ENCODE measurements around the gene IKZF1.

Gene IKZF1

DNA sequence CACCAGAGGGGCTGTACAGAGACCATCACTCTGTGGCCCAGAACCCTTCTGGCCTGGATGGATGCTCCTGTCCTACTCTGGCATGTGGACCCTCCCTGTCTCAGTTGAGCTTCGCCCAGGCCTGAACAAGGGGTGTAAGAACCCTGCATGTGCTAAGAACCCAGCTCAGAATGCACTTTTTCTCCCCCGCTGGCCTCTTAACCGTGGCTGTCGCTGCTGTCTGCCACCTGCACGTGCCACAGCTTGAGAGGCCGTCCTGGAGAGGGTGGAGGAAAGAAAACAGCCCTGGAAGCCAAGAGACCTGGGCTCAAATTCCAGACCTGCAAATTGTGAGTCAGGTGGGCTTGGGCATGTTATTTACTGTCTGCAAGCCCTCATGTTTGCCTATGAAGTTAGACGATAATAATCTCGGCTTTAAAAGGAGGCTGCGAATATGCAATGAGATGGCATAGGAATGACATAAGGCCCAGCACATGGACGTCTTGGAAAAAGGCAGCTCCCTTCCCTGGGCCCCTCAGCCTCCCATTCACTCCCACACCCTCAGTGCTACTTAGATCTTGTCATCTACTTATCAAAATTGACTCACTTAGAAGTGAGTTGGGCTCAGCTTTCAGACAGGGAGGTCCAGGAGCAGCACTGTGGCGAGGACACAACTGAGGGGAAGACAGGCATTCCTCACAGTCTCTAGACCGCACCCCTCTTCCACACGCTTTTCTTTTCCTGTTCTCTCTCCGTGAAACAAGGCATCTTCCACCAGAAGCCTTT is 114.2 kb downstream of the IKZF1 start:
- Histone ChIP-seq H2AFZ (ENCODE audit: low read depth, low read length, severe bottlenecking) (no peak overlapping the region), H3K4me2 (ENCODE audit: low read depth, low read length, poor library complexity, severe bottlenecking) (no peak overlapping the region), H3K9me2 (replicated peaks; ENCODE audit: insufficient read depth, low read length) (no peaks in the 10 kb centered on the region), H3K27ac (ENCODE audit: low read depth, low read length) (no peak overlapping the region), H3K4me3 (ENCODE audit: insufficient read depth, low read length, poor library complexity, severe bottlenecking) (no peak overlapping the region), H3K79me2 (ENCODE audit: insufficient read depth, low read length) (no peaks in the 10 kb centered on the region), H3K9ac (ENCODE audit: low read length) (no peak overlapping the region), H3K27me3 (ENCODE audit: low read length) (no peaks in the 10 kb centered on the region), H3K9me3 (ENCODE audit: insufficient read depth, low read length) (no peaks in the 10 kb centered on the region), H3F3A (ENCODE audit: insufficient read depth) (no peaks in the 10 kb centered on the region), H3K36me3 (ENCODE audit: low read length) (no peaks in the 10 kb centered on the region), H4K20me1 (ENCODE audit: low read depth, low read length) (no peaks in the 10 kb centered on the region)
- no peak for TF ChIP-seq EZH2phosphoT487 (conservative IDR thresholded peaks at IDR 0.05; ENCODE audit: low read length)
- TF ChIP-seq, protein P1, sequence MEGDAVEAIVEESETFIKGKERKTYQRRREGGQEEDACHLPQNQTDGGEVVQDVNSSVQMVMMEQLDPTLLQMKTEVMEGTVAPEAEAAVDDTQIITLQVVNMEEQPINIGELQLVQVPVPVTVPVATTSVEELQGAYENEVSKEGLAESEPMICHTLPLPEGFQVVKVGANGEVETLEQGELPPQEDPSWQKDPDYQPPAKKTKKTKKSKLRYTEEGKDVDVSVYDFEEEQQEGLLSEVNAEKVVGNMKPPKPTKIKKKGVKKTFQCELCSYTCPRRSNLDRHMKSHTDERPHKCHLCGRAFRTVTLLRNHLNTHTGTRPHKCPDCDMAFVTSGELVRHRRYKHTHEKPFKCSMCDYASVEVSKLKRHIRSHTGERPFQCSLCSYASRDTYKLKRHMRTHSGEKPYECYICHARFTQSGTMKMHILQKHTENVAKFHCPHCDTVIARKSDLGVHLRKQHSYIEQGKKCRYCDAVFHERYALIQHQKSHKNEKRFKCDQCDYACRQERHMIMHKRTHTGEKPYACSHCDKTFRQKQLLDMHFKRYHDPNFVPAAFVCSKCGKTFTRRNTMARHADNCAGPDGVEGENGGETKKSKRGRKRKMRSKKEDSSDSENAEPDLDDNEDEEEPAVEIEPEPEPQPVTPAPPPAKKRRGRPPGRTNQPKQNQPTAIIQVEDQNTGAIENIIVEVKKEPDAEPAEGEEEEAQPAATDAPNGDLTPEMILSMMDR (IDR thresholded peaks at IDR 0.05; ENCODE audit: insufficient read depth, low read length, poor library complexity, severe bottlenecking): no peak

GRCh38 chr7:50421043-50421442 is 116.5 kb downstream of the IKZF1 start:
- no peak overlapping the region for H3K27ac ChIP-seq (ENCODE audit: low read depth, low read length)
- H3K9me2 ChIP-seq (replicated peaks; ENCODE audit: insufficient read depth, low read length): no peaks in the 10 kb centered on the region
- TF ChIP-seq, protein P1 (IDR thresholded peaks at IDR 0.05; ENCODE audit: insufficient read depth, low read length, poor library complexity, severe bottlenecking): no peak
- TF ChIP-seq EZH2phosphoT487 (conservative IDR thresholded peaks at IDR 0.05; ENCODE audit: low read length): no peak
- H4K20me1 ChIP-seq (ENCODE audit: low read depth, low read length): no peaks in the 10 kb centered on the region
- H2AFZ ChIP-seq (ENCODE audit: low read depth, low read length, severe bottlenecking): no peak overlapping the region
- H3F3A ChIP-seq (ENCODE audit: insufficient read depth): no peaks in the 10 kb centered on the region
- no peak overlapping the region for H3K9ac ChIP-seq (ENCODE audit: low read length)
- no peaks in the 10 kb centered on the region for H3K79me2 ChIP-seq (ENCODE audit: insufficient read depth, low read length)
- no peaks in the 10 kb centered on the region for H3K27me3 ChIP-seq (ENCODE audit: low read length)
- no peak overlapping the region for H3K4me3 ChIP-seq (ENCODE audit: insufficient read depth, low read length, poor library complexity, severe bottlenecking)
- no peak overlapping the region for H3K4me2 ChIP-seq (ENCODE audit: low read depth, low read length, poor library complexity, severe bottlenecking)
- H3K36me3 ChIP-seq (ENCODE audit: low read length): no peaks in the 10 kb centered on the region
- H3K9me3 ChIP-seq (ENCODE audit: insufficient read depth, low read length): no peaks in the 10 kb centered on the region

DNA sequence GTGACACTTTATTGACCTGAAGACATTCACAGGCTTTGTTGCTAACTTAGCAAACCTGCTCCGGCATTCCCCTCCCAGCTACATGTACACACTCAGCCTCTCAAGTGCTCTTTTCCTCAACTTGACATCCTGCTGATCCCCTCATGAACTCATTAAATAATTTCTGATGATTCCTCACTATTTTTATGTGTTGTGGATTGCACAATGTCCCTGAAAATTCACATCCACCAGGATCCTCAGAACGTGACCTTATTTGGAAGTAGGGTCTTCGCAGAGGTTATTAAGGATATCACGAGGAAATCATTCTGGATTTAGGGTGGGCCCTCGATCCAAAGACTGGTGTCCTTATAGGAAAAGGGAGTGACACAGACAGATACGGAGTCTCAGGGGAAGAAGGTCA is 118.3 kb downstream of the IKZF1 start:
- no peaks in the 10 kb centered on the region for H3K79me2 ChIP-seq (ENCODE audit: insufficient read depth, low read length)
- TF ChIP-seq, protein P1 (IDR thresholded peaks at IDR 0.05; ENCODE audit: insufficient read depth, low read length, poor library complexity, severe bottlenecking): no peak
- no peak for TF ChIP-seq EZH2phosphoT487 (conservative IDR thresholded peaks at IDR 0.05; ENCODE audit: low read length)
- H3K9ac ChIP-seq (ENCODE audit: low read length): no peak overlapping the region
- no peaks in the 10 kb centered on the region for H3K36me3 ChIP-seq (ENCODE audit: low read length)
- no peak overlapping the region for H3K27ac ChIP-seq (ENCODE audit: low read depth, low read length)
- H3K27me3 ChIP-seq (ENCODE audit: low read length): no peaks in the 10 kb centered on the region
- H4K20me1 ChIP-seq (ENCODE audit: low read depth, low read length): no peaks in the 10 kb centered on the region
- H3K9me2 ChIP-seq (replicated peaks; ENCODE audit: insufficient read depth, low read length): no peaks in the 10 kb centered on the region
- H3K4me3 ChIP-seq (ENCODE audit: insufficient read depth, low read length, poor library complexity, severe bottlenecking): no peak overlapping the region
- no peak overlapping the region for H3K4me2 ChIP-seq (ENCODE audit: low read depth, low read length, poor library complexity, severe bottlenecking)
- H3F3A ChIP-seq (ENCODE audit: insufficient read depth): no peaks in the 10 kb centered on the region
- H3K9me3 ChIP-seq (ENCODE audit: insufficient read depth, low read length): no peaks in the 10 kb centered on the region
- no peak overlapping the region for H2AFZ ChIP-seq (ENCODE audit: low read depth, low read length, severe bottlenecking)

Measured in SU-DHL-6 (cell line).